Suprapubic skin (tissue), 3 donors: Measurements from ENCODE around the gene ROS1.

Source experiments
- CTCF ChIP-seq, 2 donors: fragments of 200-600 bp in 1 of 2; fragments of 450-650 bp in 1 of 2; sonication (generic) in 1 of 2; IDR thresholded peaks; one replicate each; pipeline ENCODE4 v1.5.1; 2016 to 2019; ENCODE audit warnings: antibody characterized with exemption in 2 of 2, mild to moderate bottlenecking in 1 of 2, moderate library complexity in 1 of 2
- POLR2A ChIP-seq, 2 donors: fragments of 450-650 bp; IDR thresholded peaks; one replicate each; pipeline ENCODE4 v1.6.1; 2017; ENCODE audit warnings: antibody characterized with exemption in 2 of 2, mild to moderate bottlenecking in 2 of 2, moderate library complexity in 2 of 2

GRCh38 chr6:117264369-117264691 is 161.4 kb downstream of the ROS1 start:
- no peak for TF ChIP-seq CTCF (IDR thresholded peaks at IDR 0.05)
- no peak for TF ChIP-seq POLR2A (IDR thresholded peaks at IDR 0.05)
